ENCODE data around the gene TMEM121.

- TF ChIP-seq CTCF (conservative IDR thresholded peaks at IDR 0.05; ENCODE audit: low read length) (no peak), EZH2phosphoT487 (IDR thresholded peaks at IDR 0.05; ENCODE audit: borderline replicate concordance, low read depth, low read length) (no peak)
These were observed 36.2 kb upstream of the TMEM121 start for GRCh38 chr14:105490267-105490571.
